WTC11 (cell line): Measurements from ENCODE around the gene BTN2A1. TPM values are rescaled to one million over a fixed set of nuclear protein-coding genes. Genes with fewer than 3 reads are reported as not detected.

Source experiments
- ATAC-seq: fragments of 200-7000 bp; cut with Tn5 transposase; 2 replicates; pipeline ENCODE4 v1.10.0; 2021; ENCODE audit warnings: mild to moderate bottlenecking, moderate library complexity
- CTCF ChIA-PET: fragments of 300-600 bp; sonication (Branson Sonifier 250); formaldehyde crosslinking; loops from one replicate; lab custom pipeline; 2021; ENCODE audit warnings: antibody characterized with exemption; lab: Charles Lee
- POLR2A ChIA-PET: fragments of 350-600 bp; sonication (Branson Sonifier 250); formaldehyde crosslinking; loops from one replicate; lab custom pipeline; 2021; ENCODE audit warnings: antibody characterized with exemption; lab: Charles Lee
- DNase-seq: peaks from one replicate; pipeline ENCODE4 v3.0.0; 2021; ENCODE audit warnings: low spot score
- H3K27ac Mint-ChIP-seq: 2 replicates; pipeline ENCODE4 v1.8.0; 2021; ENCODE audit warnings: mixed read lengths
- H3K27me3 Mint-ChIP-seq: 2 replicates; pipeline ENCODE4 v1.8.0; 2021; ENCODE audit warnings: low read depth, mild to moderate bottlenecking, moderate library complexity, mixed read lengths
- H3K36me3 Mint-ChIP-seq: 2 replicates; pipeline ENCODE4 v1.8.0; 2021; ENCODE audit warnings: mixed read lengths
- H3K4me1 Mint-ChIP-seq: 2 replicates; pipeline ENCODE4 v1.8.0; 2022; ENCODE audit warnings: mixed read lengths
- H3K4me3 Mint-ChIP-seq: 2 replicates; pipeline ENCODE4 v1.8.0; 2021; ENCODE audit warnings: mild to moderate bottlenecking, moderate library complexity, mixed read lengths
- H3K9me3 Mint-ChIP-seq: 2 replicates; pipeline ENCODE4 v1.8.0; 2021; ENCODE audit warnings: mixed read lengths
- CBFB ChIP-seq: sonication (generic); formaldehyde crosslinking; IDR thresholded peaks from 2 replicates; pipeline ENCODE4 v1.8.1; 2022; ENCODE audit warnings: mild to moderate bottlenecking, low read depth, missing genetic modification reagents
- FOXK1 ChIP-seq: sonication (generic); formaldehyde crosslinking; IDR thresholded peaks from 2 replicates; pipeline ENCODE4 v1.8.0; 2022; ENCODE audit warnings: mild to moderate bottlenecking, moderate library complexity, missing genetic modification reagents
- GABPB1 ChIP-seq: sonication (generic); formaldehyde crosslinking; IDR thresholded peaks from 2 replicates; pipeline ENCODE4 v1.8.1; 2023; ENCODE audit warnings: mild to moderate bottlenecking, missing genetic modification reagents
- NR1H2 ChIP-seq: sonication (generic); formaldehyde crosslinking; IDR thresholded peaks from 2 replicates; pipeline ENCODE4 v1.9.0; 2021; ENCODE audit warnings: mild to moderate bottlenecking, moderate library complexity, missing genetic modification reagents
- NR3C1 ChIP-seq: sonication (generic); formaldehyde crosslinking; conservative IDR thresholded peaks from 2 replicates; pipeline ENCODE4 v1.8.1; 2023; ENCODE audit warnings: low read depth, mild to moderate bottlenecking, missing genetic modification reagents
- PRRX2 ChIP-seq: fragments of 250-450 bp; sonication (Bioruptor Pico); IDR thresholded peaks from 2 replicates; pipeline ENCODE4 v1.8.0; 2021; ENCODE audit warnings: mild to moderate bottlenecking
- SOX15 ChIP-seq: fragments of 250-450 bp; sonication (Bioruptor Pico); IDR thresholded peaks from 2 replicates; pipeline ENCODE4 v1.9.0; 2021; ENCODE audit warnings: mild to moderate bottlenecking
- ZNF219 ChIP-seq: sonication (generic); formaldehyde crosslinking; IDR thresholded peaks from 2 replicates; pipeline ENCODE4 v1.8.0; 2023; ENCODE audit warnings: missing genetic modification reagents, mild to moderate bottlenecking, borderline replicate concordance
- ZNF423 ChIP-seq: fragments of 250-450 bp; sonication (Bioruptor Pico); IDR thresholded peaks from 2 replicates; pipeline ENCODE4 v2.1.2; 2022; ENCODE audit warnings: mild to moderate bottlenecking, moderate library complexity
- ZNF671 ChIP-seq: fragments of 250-450 bp; sonication (Bioruptor Pico); IDR thresholded peaks from 2 replicates; pipeline ENCODE4 v1.8.0; 2021; ENCODE audit warnings: mild to moderate bottlenecking
- total RNA-seq: library from RNA; stranded (reverse); gene quantifications from 3 replicates; pipeline ENCODE4 v1.2.3, GENCODE V29; 2021
- TF ChIP-seq, protein P1 (sequence below): fragments of 250-450 bp; sonication (Bioruptor Pico); IDR thresholded peaks from 2 replicates; pipeline ENCODE4 v1.9.0; 2021; ENCODE audit warnings: moderate library complexity, mild to moderate bottlenecking, inconsistent platforms, borderline replicate concordance
- TF ChIP-seq, protein P2 (sequence below): sonication (generic); formaldehyde crosslinking; IDR thresholded peaks from 2 replicates; pipeline ENCODE4 v1.8.0; 2022; ENCODE audit warnings: mild to moderate bottlenecking, missing genetic modification reagents
- TF ChIP-seq, protein P3 (sequence below): sonication (generic); formaldehyde crosslinking; IDR thresholded peaks from 2 replicates; pipeline ENCODE4 v1.8.0; 2023; ENCODE audit warnings: mild to moderate bottlenecking, missing genetic modification reagents
- TF ChIP-seq, protein P4 (sequence below): fragments of 250-450 bp; sonication (Bioruptor Pico); IDR thresholded peaks from 2 replicates; pipeline ENCODE4 v1.8.0; 2021; ENCODE audit warnings: mild to moderate bottlenecking
- TF ChIP-seq, protein P5 (sequence below): fragments of 250-450 bp; sonication (Bioruptor Pico); IDR thresholded peaks from 2 replicates; pipeline ENCODE4 v2.1.2; 2022; ENCODE audit warnings: mild to moderate bottlenecking, moderate library complexity
- TF ChIP-seq, protein P6 (sequence below): sonication (generic); formaldehyde crosslinking; IDR thresholded peaks from 2 replicates; pipeline ENCODE4 v1.8.0; 2022; ENCODE audit warnings: mild to moderate bottlenecking, missing genetic modification reagents
- TF ChIP-seq, protein P7 (sequence below): fragments of 250-450 bp; sonication (Bioruptor Pico); conservative IDR thresholded peaks from 2 replicates; pipeline ENCODE4 v1.9.0; 2021; ENCODE audit warnings: mild to moderate bottlenecking
- TF ChIP-seq, protein P8 (sequence below): sonication (generic); formaldehyde crosslinking; IDR thresholded peaks from 2 replicates; pipeline ENCODE4 v1.8.0; 2022; ENCODE audit warnings: mild to moderate bottlenecking, missing genetic modification reagents
- TF ChIP-seq, protein P9 (sequence below): sonication (generic); formaldehyde crosslinking; IDR thresholded peaks from 2 replicates; pipeline ENCODE4 v1.8.1; 2022; ENCODE audit warnings: missing genetic modification reagents, borderline replicate concordance
- TF ChIP-seq, protein P10 (sequence below): sonication (generic); formaldehyde crosslinking; conservative IDR thresholded peaks from 2 replicates; pipeline ENCODE4 v1.8.1; 2022; ENCODE audit warnings: mild to moderate bottlenecking, missing genetic modification reagents

BTN2A1 gene
- total RNA-seq, 1 experiment from 2014 or later: 9.9 TPM

DNA sequence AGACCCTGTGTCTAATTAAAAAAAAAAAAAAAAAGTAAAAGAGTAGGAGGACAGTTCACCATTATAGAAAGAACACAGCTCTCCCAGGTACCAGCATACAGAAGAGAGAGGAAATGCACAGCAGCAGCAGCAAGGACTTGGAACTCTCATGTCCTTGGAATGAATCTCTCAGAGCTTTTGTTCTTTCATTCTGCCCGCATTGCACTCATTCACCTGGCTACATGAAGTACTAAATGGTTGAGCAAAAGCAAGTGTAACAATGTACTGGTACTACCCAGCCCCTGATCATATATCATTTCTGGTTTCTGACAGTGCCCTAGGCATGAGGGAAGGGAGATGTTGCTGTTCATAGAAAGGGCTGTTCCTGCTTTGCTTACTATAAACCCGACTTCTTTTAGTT, 29.5 kb upstream of the BTN2A1 start:
- CTCF ChIA-PET: interaction anchor here (0.7 kb wide), 1 partner anchor 72 kb away, joined by 3 read pairs; the partner anchor contains the start of gene BTN1A1
- H3K4me3 Mint-ChIP-seq: no peak overlapping the region
- H3K9me3 Mint-ChIP-seq: peaks cover 15% of the 10 kb centered on the region
- H3K27ac Mint-ChIP-seq: no peak overlapping the region
- POLR2A ChIA-PET: no interaction called here
- DNase-seq: no peak
- ATAC-seq: no peak
- TF ChIP-seq SOX15 (CRISPR knock-in tag): no peak
- TF ChIP-seq, protein P1, sequence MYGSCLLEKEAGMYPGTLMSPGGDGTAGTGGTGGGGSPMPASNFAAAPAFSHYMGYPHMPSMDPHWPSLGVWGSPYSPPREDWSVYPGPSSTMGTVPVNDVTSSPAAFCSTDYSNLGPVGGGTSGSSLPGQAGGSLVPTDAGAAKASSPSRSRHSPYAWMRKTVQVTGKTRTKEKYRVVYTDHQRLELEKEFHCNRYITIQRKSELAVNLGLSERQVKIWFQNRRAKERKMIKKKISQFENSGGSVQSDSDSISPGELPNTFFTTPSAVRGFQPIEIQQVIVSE (CRISPR knock-in tag): no peak
- TF ChIP-seq, protein P2, sequence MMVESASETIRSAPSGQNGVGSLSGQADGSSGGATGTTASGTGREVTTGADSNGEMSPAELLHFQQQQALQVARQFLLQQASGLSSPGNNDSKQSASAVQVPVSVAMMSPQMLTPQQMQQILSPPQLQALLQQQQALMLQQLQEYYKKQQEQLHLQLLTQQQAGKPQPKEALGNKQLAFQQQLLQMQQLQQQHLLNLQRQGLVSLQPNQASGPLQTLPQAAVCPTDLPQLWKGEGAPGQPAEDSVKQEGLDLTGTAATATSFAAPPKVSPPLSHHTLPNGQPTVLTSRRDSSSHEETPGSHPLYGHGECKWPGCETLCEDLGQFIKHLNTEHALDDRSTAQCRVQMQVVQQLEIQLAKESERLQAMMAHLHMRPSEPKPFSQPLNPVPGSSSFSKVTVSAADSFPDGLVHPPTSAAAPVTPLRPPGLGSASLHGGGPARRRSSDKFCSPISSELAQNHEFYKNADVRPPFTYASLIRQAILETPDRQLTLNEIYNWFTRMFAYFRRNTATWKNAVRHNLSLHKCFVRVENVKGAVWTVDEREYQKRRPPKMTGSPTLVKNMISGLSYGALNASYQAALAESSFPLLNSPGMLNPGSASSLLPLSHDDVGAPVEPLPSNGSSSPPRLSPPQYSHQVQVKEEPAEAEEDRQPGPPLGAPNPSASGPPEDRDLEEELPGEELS (CRISPR knock-in tag): no peak
- H3K36me3 Mint-ChIP-seq: peaks cover 51% of the 10 kb centered on the region
- no peaks in the 10 kb centered on the region for H3K4me1 Mint-ChIP-seq
- no peaks in the 10 kb centered on the region; the same call in 1 of the 2 replicates for H3K27me3 Mint-ChIP-seq

DNA sequence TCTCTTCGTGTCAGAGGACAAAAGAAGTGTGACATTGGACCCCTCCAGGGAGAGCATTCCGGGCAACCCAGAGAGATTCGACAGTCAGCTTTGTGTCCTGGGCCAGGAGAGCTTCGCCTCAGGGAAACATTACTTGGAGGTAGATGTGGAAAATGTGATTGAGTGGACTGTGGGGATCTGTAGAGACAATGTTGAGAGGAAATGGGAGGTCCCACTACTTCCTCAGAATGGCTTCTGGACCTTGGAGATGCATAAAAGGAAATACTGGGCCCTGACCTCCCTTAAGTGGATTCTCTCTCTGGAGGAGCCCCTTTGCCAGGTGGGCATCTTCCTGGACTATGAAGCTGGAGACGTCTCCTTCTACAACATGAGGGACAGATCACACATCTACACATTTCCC, 27.0 kb upstream of the BTN2A1 start:
- peaks cover 69% of the 10 kb centered on the region for H3K36me3 Mint-ChIP-seq
- POLR2A ChIA-PET: no interaction called here
- H3K27me3 Mint-ChIP-seq: peaks cover 9% of the 10 kb centered on the region; the same call in 1 of the 2 replicates
- no peaks in the 10 kb centered on the region for H3K4me1 Mint-ChIP-seq
- no peak for DNase-seq
- H3K27ac Mint-ChIP-seq: no peak overlapping the region
- H3K9me3 Mint-ChIP-seq: peaks cover 37% of the 10 kb centered on the region
- CTCF ChIA-PET: interaction anchor here (1.7 kb wide), 1 partner anchor 10 kb away, joined by 7 read pairs; no protein-coding TSS in a partner anchor
- ATAC-seq: no peak
- H3K4me3 Mint-ChIP-seq: no peak overlapping the region
- TF ChIP-seq PRRX2 (CRISPR knock-in tag) (no peak), NR3C1 (CRISPR knock-in tag) (no peak), NR1H2 (no peak), CBFB (CRISPR knock-in tag) (no peak), GABPB1 (CRISPR knock-in tag) (no peak), ZNF423 (CRISPR knock-in tag) (no peak), ZNF219 (CRISPR knock-in tag) (no peak), FOXK1 (CRISPR knock-in tag) (no peak), ZNF671 (CRISPR knock-in tag) (no peak)
- TF ChIP-seq, protein P3, sequence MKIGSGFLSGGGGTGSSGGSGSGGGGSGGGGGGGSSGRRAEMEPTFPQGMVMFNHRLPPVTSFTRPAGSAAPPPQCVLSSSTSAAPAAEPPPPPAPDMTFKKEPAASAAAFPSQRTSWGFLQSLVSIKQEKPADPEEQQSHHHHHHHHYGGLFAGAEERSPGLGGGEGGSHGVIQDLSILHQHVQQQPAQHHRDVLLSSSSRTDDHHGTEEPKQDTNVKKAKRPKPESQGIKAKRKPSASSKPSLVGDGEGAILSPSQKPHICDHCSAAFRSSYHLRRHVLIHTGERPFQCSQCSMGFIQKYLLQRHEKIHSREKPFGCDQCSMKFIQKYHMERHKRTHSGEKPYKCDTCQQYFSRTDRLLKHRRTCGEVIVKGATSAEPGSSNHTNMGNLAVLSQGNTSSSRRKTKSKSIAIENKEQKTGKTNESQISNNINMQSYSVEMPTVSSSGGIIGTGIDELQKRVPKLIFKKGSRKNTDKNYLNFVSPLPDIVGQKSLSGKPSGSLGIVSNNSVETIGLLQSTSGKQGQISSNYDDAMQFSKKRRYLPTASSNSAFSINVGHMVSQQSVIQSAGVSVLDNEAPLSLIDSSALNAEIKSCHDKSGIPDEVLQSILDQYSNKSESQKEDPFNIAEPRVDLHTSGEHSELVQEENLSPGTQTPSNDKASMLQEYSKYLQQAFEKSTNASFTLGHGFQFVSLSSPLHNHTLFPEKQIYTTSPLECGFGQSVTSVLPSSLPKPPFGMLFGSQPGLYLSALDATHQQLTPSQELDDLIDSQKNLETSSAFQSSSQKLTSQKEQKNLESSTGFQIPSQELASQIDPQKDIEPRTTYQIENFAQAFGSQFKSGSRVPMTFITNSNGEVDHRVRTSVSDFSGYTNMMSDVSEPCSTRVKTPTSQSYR (CRISPR knock-in tag): no peak
- TF ChIP-seq, protein P4, sequence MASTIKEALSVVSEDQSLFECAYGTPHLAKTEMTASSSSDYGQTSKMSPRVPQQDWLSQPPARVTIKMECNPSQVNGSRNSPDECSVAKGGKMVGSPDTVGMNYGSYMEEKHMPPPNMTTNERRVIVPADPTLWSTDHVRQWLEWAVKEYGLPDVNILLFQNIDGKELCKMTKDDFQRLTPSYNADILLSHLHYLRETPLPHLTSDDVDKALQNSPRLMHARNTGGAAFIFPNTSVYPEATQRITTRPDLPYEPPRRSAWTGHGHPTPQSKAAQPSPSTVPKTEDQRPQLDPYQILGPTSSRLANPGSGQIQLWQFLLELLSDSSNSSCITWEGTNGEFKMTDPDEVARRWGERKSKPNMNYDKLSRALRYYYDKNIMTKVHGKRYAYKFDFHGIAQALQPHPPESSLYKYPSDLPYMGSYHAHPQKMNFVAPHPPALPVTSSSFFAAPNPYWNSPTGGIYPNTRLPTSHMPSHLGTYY: no peak
- TF ChIP-seq, protein P5, sequence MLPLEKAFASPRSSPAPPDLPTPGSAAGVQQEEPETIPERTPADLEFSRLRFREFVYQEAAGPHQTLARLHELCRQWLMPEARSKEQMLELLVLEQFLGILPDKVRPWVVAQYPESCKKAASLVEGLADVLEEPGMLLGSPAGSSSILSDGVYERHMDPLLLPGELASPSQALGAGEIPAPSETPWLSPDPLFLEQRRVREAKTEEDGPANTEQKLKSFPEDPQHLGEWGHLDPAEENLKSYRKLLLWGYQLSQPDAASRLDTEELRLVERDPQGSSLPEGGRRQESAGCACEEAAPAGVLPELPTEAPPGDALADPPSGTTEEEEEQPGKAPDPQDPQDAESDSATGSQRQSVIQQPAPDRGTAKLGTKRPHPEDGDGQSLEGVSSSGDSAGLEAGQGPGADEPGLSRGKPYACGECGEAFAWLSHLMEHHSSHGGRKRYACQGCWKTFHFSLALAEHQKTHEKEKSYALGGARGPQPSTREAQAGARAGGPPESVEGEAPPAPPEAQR (CRISPR knock-in tag): no peak
- TF ChIP-seq, protein P6, sequence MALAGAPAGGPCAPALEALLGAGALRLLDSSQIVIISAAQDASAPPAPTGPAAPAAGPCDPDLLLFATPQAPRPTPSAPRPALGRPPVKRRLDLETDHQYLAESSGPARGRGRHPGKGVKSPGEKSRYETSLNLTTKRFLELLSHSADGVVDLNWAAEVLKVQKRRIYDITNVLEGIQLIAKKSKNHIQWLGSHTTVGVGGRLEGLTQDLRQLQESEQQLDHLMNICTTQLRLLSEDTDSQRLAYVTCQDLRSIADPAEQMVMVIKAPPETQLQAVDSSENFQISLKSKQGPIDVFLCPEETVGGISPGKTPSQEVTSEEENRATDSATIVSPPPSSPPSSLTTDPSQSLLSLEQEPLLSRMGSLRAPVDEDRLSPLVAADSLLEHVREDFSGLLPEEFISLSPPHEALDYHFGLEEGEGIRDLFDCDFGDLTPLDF (CRISPR knock-in tag): no peak
- TF ChIP-seq, protein P7, sequence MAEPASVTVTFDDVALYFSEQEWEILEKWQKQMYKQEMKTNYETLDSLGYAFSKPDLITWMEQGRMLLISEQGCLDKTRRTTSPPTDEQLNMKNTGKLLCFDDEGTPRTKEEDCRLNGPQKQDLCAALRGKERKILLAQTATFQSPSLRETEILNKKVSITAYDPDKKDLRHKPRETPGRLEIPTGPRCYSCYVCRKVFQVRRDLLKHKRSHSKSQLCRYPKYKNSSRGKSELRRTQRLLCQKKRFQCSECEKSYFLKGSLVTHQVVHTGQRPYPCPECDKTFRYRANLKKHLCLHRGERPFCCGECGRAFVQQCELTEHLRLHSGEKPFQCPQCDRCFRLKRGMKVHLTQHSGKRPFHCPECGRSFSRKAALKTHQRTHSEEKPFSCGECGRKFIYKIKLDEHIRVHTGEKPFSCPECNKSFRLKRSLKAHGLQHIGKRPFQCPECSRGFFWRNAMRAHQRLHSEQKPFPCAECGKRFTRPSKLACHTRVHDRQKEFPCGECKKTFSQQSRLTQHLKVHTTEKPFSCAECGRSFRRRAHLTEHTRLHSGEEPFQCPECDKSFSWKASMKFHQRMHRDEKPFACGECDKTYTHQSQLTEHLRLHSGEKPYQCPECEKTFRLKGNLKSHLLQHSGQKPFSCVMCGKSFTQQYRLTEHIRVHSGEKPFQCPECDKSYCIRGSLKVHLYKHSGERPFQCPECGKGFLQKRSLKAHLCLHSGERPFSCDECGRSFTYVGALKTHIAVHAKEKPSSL (CRISPR knock-in tag): no peak
- TF ChIP-seq, protein P8, sequence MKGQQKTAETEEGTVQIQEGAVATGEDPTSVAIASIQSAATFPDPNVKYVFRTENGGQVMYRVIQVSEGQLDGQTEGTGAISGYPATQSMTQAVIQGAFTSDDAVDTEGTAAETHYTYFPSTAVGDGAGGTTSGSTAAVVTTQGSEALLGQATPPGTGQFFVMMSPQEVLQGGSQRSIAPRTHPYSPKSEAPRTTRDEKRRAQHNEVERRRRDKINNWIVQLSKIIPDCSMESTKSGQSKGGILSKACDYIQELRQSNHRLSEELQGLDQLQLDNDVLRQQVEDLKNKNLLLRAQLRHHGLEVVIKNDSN: no peak
- TF ChIP-seq, protein P9, sequence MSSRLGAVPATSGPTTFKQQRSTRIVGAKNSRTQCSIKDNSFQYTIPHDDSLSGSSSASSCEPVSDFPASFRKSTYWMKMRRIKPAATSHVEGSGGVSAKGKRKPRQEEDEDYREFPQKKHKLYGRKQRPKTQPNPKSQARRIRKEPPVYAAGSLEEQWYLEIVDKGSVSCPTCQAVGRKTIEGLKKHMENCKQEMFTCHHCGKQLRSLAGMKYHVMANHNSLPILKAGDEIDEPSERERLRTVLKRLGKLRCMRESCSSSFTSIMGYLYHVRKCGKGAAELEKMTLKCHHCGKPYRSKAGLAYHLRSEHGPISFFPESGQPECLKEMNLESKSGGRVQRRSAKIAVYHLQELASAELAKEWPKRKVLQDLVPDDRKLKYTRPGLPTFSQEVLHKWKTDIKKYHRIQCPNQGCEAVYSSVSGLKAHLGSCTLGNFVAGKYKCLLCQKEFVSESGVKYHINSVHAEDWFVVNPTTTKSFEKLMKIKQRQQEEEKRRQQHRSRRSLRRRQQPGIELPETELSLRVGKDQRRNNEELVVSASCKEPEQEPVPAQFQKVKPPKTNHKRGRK (CRISPR knock-in tag): no peak
- TF ChIP-seq, protein P10, sequence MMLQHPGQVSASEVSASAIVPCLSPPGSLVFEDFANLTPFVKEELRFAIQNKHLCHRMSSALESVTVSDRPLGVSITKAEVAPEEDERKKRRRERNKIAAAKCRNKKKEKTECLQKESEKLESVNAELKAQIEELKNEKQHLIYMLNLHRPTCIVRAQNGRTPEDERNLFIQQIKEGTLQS (CRISPR knock-in tag): no peak
